ENCODE data around the gene KRTAP4-9.
"Not testable (repeated sequence)": the region's sequence is repeated elsewhere in the genome, so short reads cannot be mapped to it uniquely, and the experiment has no call there.

The KRTAP4-9 gene

DNA sequence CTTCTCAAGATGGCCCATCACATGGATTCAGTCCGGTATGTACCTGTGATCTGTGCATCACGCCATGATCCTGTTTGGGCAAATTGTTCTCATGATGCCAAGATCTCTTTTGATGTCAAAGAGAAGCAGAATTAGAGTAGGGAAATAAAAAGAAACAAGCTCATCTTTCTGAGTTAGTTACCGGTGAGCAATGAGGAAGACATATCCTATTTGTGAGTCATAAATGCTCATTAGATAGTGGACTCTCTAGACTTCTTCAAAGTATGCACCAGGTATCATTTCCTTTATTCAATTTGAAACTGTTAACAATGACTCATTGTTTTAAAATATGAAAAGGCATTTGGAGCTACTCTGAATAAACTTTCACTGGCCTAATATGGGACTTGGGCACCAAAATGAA, 26.8 kb downstream of the KRTAP4-9 start:
- no peak for DNase-seq (ENCODE audit: low read depth)

DNA sequence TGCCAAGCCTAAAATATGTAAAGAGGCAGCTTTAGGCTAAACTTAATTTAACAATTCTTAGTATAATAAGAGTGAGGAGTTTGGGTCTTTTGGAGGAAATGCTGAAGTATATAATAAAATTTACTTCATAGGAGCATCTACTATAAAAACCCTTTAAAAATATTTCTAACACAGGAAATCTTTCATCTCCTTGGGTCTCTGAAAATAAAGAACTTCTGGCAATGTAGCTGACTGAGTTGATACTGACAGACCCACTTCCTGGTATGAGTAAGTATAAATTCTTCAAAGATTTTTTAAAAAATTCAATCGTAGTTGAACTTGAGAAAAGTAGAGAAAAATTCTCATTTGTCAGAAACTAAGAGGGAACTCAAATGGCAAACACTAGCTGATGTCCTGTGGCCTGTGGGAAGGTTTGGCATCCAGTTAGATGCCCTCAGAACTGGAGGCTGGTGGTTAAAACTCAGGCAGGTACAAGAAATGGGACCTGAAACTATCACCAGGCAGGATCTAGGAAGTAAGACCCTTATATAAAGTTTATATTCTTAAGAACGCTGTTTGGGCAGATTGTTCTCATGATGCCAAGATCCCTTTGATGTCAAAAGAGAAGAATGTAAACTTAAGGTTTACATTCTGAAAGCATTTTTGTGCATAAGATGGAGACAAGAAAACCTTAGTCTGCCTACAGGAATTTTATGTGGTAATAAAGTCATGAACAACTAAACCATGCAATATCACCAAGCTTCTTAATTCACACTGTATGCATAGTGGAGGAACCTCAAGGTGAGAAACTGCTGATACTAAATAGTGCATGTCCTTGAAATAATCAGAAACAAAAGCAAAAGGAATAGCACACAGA, 28.9 kb downstream of the KRTAP4-9 start:
- DNase-seq (ENCODE audit: low read depth), result no peak

DNA sequence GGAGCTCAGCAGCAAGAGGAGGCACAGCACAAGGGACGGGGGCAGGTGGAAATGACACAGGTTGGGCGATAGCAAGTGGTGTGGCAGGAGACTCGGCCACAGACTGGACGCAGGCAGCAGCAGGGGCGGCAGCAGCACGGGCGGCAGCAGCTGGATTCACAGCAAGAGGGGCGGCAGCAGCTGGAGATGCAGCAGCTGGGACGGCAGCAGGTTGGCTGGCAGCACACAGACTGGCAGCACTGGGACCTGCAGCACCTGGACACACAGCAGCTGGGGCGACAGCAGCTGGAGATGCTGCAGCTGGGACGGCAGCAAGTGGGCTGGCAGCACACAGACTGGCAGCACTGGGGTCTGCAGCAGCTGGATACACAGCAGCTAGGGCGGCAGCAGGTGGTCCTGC, 34.7 kb downstream of the KRTAP4-9 start:
- not testable (repeated sequence) for DNase-seq (ENCODE audit: low read depth)

DNA sequence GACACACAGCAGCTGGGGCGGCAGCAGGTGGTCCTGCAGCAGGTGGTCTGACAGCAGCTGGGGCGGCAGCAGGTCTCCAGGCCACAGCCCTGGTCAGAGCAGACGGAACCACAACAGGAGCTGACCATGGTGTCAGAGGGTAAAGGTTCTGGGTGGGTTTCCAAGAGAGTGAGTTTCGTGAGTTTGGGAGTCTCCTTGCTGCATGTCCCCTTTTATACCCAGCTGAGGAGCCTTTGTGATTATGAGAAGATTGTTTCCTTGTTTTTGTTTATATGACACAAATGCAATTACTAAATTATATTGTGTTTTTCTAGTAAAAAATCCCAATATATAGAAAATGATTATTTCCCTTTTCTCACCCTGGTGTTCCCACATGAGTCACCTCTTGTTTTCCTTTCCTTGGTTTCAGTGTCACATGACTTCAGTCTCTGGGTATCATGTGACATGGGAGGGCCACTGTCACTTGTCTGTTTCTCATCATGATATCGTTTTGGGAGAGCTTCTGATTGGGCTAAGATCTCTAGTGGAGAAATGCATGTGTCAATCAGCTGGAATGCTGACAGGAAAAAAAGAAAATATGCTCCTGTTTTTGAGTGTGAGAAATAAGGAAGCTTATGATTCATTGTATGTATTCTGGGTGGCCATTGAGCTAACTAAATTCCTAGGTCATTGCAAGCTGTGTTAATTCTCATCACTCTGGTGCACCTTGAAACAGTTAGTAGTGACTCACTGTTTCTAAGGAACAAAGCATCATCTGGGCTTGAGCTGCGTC, 35.4 kb downstream of the KRTAP4-9 start, which contains the start of gene KRTAP4-6:
TSS of gene KRTAP4-6 (minus strand) at position 185 of the 772 bp plus-strand sequence. CDS start at position 128, 57 bp downstream.
- no peak for DNase-seq (ENCODE audit: low read depth)

DNA sequence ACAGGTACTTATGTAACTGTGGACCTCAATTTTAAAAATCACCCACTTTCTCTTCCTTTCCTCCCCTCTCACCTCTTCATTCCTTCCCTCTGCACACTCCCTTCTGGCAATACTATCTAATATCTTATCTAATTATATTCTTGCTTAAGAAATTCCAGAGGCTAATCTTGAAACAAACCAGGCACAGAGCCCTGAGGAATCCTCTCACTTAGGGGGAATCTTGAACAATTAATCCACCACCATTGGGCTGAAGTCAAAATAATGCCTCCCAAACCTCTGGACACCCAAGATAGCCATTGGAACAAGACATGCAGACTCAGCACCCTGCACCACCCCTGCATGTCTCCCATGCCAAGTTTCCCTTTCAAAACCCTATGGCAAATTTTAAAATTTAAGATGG, 36.2 kb downstream of the KRTAP4-9 start:
- no peak for DNase-seq (ENCODE audit: low read depth)

DNA sequence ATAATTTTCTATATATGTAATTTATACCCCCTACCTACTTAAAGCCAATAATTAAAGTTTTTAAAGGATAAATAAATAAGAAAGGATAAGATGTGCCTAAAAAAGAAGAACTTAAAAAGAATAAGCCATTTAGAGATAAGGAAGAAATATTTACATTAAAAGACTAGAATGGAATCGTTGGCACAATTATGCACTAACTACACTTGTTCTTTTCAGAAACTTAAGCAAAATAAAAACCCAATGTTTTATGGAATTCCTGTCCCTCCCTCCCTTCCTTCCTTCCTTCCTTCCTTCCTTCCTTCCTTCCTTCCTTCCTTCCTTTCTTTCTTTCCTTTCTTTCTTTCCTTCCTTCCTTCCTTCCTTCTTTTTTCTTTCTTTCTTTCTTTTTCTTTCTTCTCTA, 39.7 kb downstream of the KRTAP4-9 start:
- no peak for DNase-seq (ENCODE audit: low read depth)

DNA sequence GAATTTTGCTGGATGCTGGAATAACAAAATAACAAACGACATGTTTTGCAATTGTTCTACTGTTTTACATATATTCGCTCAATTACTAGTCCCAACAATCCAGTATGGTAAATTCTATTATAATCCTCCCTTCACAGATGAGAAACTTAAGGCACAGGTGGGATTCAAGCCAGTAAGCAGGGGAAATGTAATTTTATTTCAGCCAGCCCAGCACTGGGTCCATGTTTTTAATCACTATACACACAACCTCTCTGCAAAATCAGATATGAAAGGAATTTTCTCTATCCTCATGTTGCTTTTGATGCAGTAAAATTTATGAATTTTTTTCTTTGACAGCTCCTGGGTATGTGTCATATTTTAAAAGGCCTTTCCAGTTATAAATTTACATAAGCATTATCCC, 40.1 kb downstream of the KRTAP4-9 start:
- no peak for DNase-seq (ENCODE audit: low read depth)

DNA sequence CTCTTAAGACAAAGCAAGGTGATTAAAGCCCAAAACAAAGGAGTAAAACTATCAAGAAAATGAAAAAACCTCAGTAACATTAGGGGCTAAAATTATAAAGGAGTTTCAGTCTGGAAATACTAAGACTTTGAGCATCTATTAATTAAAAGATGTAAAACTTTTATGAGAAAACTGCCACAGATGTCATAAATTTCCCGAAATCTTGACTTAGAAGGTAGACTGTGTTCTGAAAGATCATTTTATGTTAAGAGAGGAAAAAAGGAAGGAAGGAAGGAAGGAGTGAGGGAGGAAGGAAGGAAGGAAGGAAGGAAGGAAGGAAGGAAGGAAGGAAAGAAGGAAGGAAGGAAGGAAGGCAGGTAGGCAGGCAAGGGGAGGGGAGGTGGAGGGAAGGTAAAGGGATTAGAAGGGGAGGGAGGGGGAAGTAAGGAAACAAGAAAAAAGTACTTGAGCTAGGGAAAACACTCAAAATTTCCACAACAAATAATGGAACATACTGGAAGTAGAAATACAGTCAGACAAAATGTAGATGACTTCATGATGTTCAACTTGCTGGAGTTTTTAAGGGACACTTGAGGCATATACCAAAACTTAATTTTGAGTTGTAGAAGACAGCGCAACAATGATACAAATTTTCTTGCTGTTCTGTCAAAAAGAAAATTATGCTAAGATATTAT, 42.5 kb downstream of the KRTAP4-9 start:
- no peak for DNase-seq (ENCODE audit: low read depth)

DNA sequence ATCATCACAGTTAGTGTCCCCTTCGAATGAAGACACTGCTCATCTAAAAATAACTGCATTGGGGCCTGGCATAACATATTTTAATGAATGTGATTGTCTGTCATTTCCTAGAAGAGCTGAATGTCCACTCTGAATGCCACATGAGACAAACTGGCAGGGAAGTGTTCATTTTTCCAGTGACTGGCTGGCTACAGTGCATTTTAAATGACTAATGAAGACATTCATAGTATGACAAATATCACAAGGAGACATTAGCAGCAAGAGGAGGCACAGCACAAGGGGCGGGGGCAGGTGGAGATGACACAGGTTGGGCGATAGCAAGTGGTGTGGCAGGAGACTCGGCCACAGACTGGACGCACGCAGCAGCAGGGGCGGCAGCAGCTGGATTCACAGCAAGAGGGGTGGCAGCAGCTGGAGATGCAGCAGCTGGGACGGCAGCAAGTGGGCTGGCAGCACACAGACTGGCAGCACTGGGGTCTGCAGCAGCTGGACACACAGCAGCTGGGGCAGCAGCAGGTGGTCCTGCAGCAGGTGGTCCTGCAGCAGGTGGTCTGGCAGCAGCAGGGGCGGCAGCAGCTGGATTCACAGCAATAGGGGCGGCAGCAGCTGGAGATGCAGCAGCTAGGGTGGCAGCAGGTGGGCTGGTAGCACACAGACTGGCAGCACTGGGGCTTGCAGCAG, 43.9 kb downstream of the KRTAP4-9 start:
- not testable (repeated sequence) for DNase-seq (ENCODE audit: low read depth)

DNA sequence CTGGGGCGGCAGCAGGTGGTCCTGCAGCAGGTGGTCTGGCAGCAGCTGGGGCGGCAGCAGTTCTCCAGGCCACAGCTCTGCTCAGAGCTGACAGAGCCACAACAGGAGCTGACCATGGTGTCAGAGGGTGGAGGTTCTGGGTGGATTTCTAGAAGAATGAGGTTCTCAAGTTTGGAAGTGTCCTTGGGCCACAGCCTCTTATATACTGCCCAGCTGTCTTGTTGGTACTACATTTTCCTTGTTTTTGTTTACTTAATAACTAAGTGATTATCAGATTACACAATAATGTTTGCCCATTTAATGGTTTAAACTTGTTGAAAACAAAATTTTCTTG, 44.4 kb downstream of the KRTAP4-9 start, which contains the start of gene KRTAP4-5:
TSS of gene KRTAP4-5 (minus strand) at position 174 of the 334 bp plus-strand sequence. CDS start at position 116, 58 bp downstream.
- no peak for DNase-seq (ENCODE audit: low read depth)

DNA sequence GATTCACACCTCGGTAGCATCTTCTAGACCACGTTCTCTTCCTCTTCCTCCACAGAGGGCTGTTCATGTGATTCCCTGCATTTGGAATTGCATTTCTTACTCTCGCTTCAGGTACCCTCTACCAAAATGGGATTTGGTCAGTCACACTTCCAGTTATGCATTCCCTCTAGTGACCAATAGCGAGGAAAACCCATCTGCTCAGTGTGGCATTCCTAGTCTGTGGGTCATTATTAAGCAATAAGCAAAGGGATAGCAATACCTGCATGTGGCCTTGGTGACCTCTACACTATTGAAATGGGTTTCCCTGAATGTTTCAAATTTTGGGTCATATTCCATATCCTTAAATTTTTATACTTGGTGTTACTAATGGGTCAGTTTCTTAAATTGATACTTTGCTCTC, 44.8 kb downstream of the KRTAP4-9 start:
- DNase-seq (ENCODE audit: low read depth), result no peak

DNA sequence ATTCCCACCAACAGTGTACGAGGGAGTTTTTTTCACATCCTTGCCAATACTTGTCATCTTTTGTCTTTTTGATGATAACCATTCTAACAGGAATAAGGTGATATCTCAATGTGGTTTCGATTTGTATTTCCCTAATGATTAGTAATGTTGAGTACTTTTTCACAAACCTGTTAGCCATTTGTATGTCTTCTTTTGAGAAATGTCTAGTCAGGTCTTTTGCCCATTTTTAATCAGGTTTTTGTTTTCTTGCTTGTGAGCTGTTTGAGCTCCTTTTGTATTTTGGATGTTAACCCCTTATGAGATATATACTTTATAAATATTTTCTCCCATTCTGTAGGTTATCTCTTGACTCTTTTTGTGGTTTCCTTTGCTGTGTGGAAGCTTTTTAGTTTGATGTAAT, 46.3 kb downstream of the KRTAP4-9 start:
- DNase-seq (ENCODE audit: low read depth), result no peak

DNA sequence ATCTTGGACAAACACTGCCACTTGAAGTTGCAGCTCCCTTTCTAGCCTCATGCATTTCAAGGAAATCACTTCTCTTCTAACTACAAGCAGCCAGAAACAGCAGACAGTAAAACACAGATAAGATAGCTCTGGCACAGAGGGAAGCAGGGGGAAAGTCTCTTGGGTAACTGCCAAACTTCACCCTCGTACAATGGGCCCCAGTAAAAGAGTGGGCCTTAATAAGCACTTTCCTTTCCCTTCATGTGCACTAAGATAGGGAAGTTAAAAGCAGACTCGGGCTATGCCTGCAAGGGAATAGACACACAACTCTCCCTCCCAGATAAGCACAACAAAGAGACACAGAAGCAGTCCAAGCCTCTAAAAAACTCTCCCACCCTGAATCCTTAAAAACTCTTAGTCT, 48.7 kb downstream of the KRTAP4-9 start:
- DNase-seq (ENCODE audit: low read depth), result no peak

Measured in activated T-cell treated with anti-CD3 and anti-CD28 coated beads for 1 hour (primary cell).